K562 (cell line): ENCODE results near the gene ATAD3C. TPM values are rescaled to one million over a fixed set of nuclear protein-coding genes. Genes with fewer than 3 reads are reported as not detected.
A peak's percentile ranks its signal among the peaks of the same experiment; 100 is the strongest.

Source experiments
- CBX3 ChIP-seq, 2 experiments: IDR thresholded peaks; 1 replicate in 1 of 2; 2 replicates in 1 of 2; pipeline ENCODE4 v1.6.1; 2012; ENCODE audit warnings: inconsistent platforms in 2 of 2, low read length in 2 of 2, borderline replicate concordance in 1 of 2, control low read depth in 1 of 2
- DPF2 ChIP-seq: fragments of 450-650 bp; IDR thresholded peaks from 2 replicates; pipeline ENCODE4 v1.6.1; 2016
- ETS2 ChIP-seq: IDR thresholded peaks from 2 replicates; pipeline ENCODE4 v1.6.1; 2016; ENCODE audit warnings: borderline replicate concordance, missing genetic modification characterization, mild to moderate bottlenecking, moderate library complexity, missing compliant biosample characterization; ENCODE audit not compliant: poor library complexity, severe bottlenecking
- GABPB2 ChIP-seq: fragments of 250-450 bp; sonication (Bioruptor Pico); conservative IDR thresholded peaks from 2 replicates; pipeline ENCODE4 v1.5.1; 2021; ENCODE audit warnings: mild to moderate bottlenecking
- HDAC8 ChIP-seq: fragments of 450-650 bp; IDR thresholded peaks from 2 replicates; pipeline ENCODE4 v1.6.1; 2016; ENCODE audit warnings: mild to moderate bottlenecking, missing genetic modification characterization, moderate library complexity, missing compliant biosample characterization
- KAT7 ChIP-seq: sonication (generic); formaldehyde crosslinking; IDR thresholded peaks from 2 replicates; pipeline ENCODE4 v1.8.0; 2022; ENCODE audit warnings: missing genetic modification reagents, mild to moderate bottlenecking, borderline replicate concordance
- KDM2B ChIP-seq: fragments of 250-450 bp; sonication (Bioruptor Pico); IDR thresholded peaks from 2 replicates; pipeline ENCODE4 v1.8.0; 2021; ENCODE audit warnings: mild to moderate bottlenecking, moderate library complexity
- KLF13 ChIP-seq: fragments of 450-650 bp; IDR thresholded peaks from 2 replicates; pipeline ENCODE4 v1.6.1; 2016; ENCODE audit warnings: missing genetic modification characterization, low read depth, mild to moderate bottlenecking, missing compliant biosample characterization, moderate library complexity, borderline replicate concordance
- MAZ ChIP-seq, 2 experiments: fragments of 450-650 bp in 1 of 2; sonication (generic) in 1 of 2; formaldehyde crosslinking; IDR thresholded peaks in 1 of 2; conservative IDR thresholded peaks in 1 of 2; 2 replicates each; pipeline versions ENCODE4 v1.4.0 to v1.5.0; 2020; ENCODE audit warnings: mild to moderate bottlenecking in 1 of 2, missing genetic modification reagents in 1 of 2
- STAG1 ChIP-seq: sonication (generic); formaldehyde crosslinking; IDR thresholded peaks from 2 replicates; pipeline ENCODE4 v1.5.0; 2020; ENCODE audit warnings: missing genetic modification reagents, borderline replicate concordance
- TCF3 ChIP-seq: sonication (generic); formaldehyde crosslinking; IDR thresholded peaks from 2 replicates; pipeline ENCODE4 v1.4.0; 2020; ENCODE audit warnings: mild to moderate bottlenecking, missing genetic modification reagents
- TEAD4 ChIP-seq, 2 experiments: sonication (generic) in 1 of 2; formaldehyde crosslinking in 1 of 2; IDR thresholded peaks; 2 replicates each; pipeline versions ENCODE4 v1.6.1 to v1.8.0; 2012 to 2022; ENCODE audit warnings: borderline replicate concordance in 1 of 2, inconsistent platforms in 1 of 2, low read length in 1 of 2, mild to moderate bottlenecking in 1 of 2, missing genetic modification reagents in 1 of 2
- ZNF696 ChIP-seq: fragments of 250-450 bp; sonication (Bioruptor Pico); conservative IDR thresholded peaks from 2 replicates; pipeline ENCODE4 v1.4.0; 2020; ENCODE audit warnings: mild to moderate bottlenecking, moderate library complexity
- ZNF717 ChIP-seq: fragments of 250-450 bp; sonication (Bioruptor Pico); IDR thresholded peaks from 2 replicates; pipeline ENCODE4 v1.5.0; 2021
- polyA plus RNA-seq, 8 experiments: library from polyadenylated mRNA; depleted of rRNA in 4 of 8; stranded (reverse) in 5 of 8; unstranded in 3 of 8; fragments of >200 nt; fragmentation: Nextera tagmentation in 2 of 8; fragmentation: Illumina TruSeq in 1 of 8; extraction: Ambion mirVana in 2 of 8; extraction: Trizol in 1 of 8; gene quantifications; 2 replicates each; pipeline versions ENCODE4 v1.2.1 to v1.2.3, GENCODE V29; 2011 to 2014; ENCODE audit warnings: inconsistent platforms in 1 of 8, missing spikeins in 1 of 8
- total RNA-seq, 7 experiments: library from RNA; depleted of rRNA in 6 of 7; stranded (reverse); fragments of >200 nt in 6 of 7; fragmentation: Illumina TruSeq in 2 of 7; extraction: Trizol in 2 of 7; gene quantifications; 2 replicates each; pipeline versions ENCODE4 v1.2.1 to v1.2.3, GENCODE V29; 2011 to 2021; ENCODE audit warnings: low replicate concordance in 1 of 7
- TF ChIP-seq, protein P1 (sequence below), 2 experiments: IDR thresholded peaks; 2 replicates each; pipeline ENCODE4 v1.6.1; 2012; ENCODE audit warnings: improper control_type of control experiment in 2 of 2, low read depth in 2 of 2, low read length in 2 of 2, borderline replicate concordance in 1 of 2
- TF ChIP-seq, protein P2 (sequence below), 2 experiments: fragments of 450-650 bp in 1 of 2; sonication (generic) in 1 of 2; formaldehyde crosslinking in 1 of 2; IDR thresholded peaks in 1 of 2; conservative IDR thresholded peaks in 1 of 2; 2 replicates each; pipeline versions ENCODE4 v1.6.1 to v1.8.1; 2016 to 2023; ENCODE audit warnings: mild to moderate bottlenecking in 2 of 2, moderate library complexity in 2 of 2, inconsistent platforms in 1 of 2, missing genetic modification reagents in 1 of 2
- TF ChIP-seq, protein P3 (sequence below): fragments of 450-650 bp; IDR thresholded peaks from one replicate; pipeline ENCODE4 v1.6.1; 2018; ENCODE audit warnings: mild to moderate bottlenecking, moderate library complexity; ENCODE audit not compliant: partially characterized antibody
- TF ChIP-seq, protein P4 (sequence below): IDR thresholded peaks from 2 replicates; pipeline ENCODE4 v1.6.1; 2011; ENCODE audit not compliant: insufficient read length; ENCODE audit errors: extremely low read depth
- TF ChIP-seq, protein P5 (sequence below): fragments of 450-650 bp; IDR thresholded peaks from 2 replicates; pipeline ENCODE4 v1.6.1; 2016; ENCODE audit warnings: missing biosample characterization, missing genetic modification characterization

ATAD3C gene
- total and polyA plus RNA-seq, 9 of the 15 experiments (the other 6 are each of a cell fraction or from before 2014, with no cell fraction given), result 0.03 to 0.18 TPM; not detected in 7

DNA sequence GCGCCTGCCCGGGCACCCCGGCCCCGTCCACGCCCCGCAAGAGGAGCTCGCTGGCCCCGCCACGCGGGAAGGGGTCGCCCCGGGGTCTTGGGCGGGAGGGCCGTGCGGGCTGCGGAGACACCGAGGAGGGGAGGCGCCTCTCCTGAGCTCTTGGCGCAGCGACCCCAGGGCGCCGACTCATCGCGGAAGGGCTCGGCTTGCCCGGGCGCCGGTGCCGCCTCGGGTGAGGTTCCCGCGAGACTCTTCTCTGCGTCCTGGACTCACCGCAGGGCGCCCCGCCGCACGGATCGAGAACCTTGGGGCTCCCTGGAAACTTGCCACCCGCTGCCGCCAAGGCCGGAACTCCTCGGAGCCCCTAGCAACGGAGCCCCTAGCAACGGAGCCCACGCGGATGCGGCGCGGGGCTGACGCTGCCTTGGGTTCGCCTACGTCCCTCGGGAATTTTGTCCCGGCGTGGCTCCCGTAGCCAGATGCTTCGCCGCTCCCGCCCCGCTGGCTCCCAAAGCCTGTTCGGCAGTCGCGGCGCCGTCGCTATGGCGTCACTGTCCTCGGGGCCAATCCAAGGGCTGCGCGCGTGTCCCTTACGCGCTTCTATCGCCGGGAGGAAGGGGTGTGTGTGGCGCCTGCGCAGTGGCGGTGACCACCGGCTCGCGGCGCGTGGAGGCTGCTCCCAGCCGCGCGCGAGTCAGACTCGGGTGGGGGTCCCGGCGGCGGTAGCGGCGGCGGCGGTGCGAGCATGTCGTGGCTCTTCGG, 62.2 kb downstream of the ATAD3C start, which contains the start of gene ATAD3A (continued):
- TF ChIP-seq, protein P1, sequence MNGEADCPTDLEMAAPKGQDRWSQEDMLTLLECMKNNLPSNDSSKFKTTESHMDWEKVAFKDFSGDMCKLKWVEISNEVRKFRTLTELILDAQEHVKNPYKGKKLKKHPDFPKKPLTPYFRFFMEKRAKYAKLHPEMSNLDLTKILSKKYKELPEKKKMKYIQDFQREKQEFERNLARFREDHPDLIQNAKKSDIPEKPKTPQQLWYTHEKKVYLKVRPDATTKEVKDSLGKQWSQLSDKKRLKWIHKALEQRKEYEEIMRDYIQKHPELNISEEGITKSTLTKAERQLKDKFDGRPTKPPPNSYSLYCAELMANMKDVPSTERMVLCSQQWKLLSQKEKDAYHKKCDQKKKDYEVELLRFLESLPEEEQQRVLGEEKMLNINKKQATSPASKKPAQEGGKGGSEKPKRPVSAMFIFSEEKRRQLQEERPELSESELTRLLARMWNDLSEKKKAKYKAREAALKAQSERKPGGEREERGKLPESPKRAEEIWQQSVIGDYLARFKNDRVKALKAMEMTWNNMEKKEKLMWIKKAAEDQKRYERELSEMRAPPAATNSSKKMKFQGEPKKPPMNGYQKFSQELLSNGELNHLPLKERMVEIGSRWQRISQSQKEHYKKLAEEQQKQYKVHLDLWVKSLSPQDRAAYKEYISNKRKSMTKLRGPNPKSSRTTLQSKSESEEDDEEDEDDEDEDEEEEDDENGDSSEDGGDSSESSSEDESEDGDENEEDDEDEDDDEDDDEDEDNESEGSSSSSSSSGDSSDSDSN (IDR thresholded peaks at IDR 0.05; ENCODE audit: borderline replicate concordance in 1 of 2, low read depth in 2 of 2, low read length in 2 of 2), result peak; percentile 70 to 87; a peak in 2 of 4 replicates
- TF ChIP-seq KDM2B (CRISPR knock-in tag) (peak; percentile 63; the same call in 1 of the 2 replicates), ETS2 (tag) (no peak), ZNF696 (no peak), ZNF717 (CRISPR knock-in tag) (no peak), TCF3 (peak; percentile 42; the same call in 1 of the 2 replicates), CBX3 (IDR thresholded peaks at IDR 0.05; ENCODE audit: borderline replicate concordance in 1 of 2, low read length in 2 of 2) (peak in 1 of 2 experiments; percentile 65; a peak in 1 of 3 replicates), KAT7 (peak; percentile 91; the same call in 1 of the 2 replicates), STAG1 (no peak), DPF2 (no peak), GABPB2 (CRISPR knock-in tag) (no peak), MAZ (CRISPR knock-in tag; conservative IDR thresholded peaks at IDR 0.05 in 1 of 2, IDR thresholded peaks at IDR 0.05 in 1 of 2) (peak; percentile 94 to 96), HDAC8 (peak; percentile 19; the same call in 1 of the 2 replicates), TEAD4 (IDR thresholded peaks at IDR 0.05; ENCODE audit: low read length) (no peak), TEAD4 (CRISPR knock-in tag; IDR thresholded peaks at IDR 0.05; ENCODE audit: borderline replicate concordance) (no peak), KLF13 (tag) (peak; percentile 95)
- TF ChIP-seq, protein P2, sequence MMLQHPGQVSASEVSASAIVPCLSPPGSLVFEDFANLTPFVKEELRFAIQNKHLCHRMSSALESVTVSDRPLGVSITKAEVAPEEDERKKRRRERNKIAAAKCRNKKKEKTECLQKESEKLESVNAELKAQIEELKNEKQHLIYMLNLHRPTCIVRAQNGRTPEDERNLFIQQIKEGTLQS (IDR thresholded peaks at IDR 0.05), result peak; percentile 49
- TF ChIP-seq, protein P2 (CRISPR knock-in tag; conservative IDR thresholded peaks at IDR 0.05), result no peak; the same call in 1 of the 2 replicates
- TF ChIP-seq, protein P3, sequence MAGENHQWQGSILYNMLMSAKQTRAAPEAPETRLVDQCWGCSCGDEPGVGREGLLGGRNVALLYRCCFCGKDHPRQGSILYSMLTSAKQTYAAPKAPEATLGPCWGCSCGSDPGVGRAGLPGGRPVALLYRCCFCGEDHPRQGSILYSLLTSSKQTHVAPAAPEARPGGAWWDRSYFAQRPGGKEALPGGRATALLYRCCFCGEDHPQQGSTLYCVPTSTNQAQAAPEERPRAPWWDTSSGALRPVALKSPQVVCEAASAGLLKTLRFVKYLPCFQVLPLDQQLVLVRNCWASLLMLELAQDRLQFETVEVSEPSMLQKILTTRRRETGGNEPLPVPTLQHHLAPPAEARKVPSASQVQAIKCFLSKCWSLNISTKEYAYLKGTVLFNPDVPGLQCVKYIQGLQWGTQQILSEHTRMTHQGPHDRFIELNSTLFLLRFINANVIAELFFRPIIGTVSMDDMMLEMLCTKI, result no peak
- TF ChIP-seq, protein P4, sequence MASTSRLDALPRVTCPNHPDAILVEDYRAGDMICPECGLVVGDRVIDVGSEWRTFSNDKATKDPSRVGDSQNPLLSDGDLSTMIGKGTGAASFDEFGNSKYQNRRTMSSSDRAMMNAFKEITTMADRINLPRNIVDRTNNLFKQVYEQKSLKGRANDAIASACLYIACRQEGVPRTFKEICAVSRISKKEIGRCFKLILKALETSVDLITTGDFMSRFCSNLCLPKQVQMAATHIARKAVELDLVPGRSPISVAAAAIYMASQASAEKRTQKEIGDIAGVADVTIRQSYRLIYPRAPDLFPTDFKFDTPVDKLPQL, result no peak
- TF ChIP-seq, protein P5, sequence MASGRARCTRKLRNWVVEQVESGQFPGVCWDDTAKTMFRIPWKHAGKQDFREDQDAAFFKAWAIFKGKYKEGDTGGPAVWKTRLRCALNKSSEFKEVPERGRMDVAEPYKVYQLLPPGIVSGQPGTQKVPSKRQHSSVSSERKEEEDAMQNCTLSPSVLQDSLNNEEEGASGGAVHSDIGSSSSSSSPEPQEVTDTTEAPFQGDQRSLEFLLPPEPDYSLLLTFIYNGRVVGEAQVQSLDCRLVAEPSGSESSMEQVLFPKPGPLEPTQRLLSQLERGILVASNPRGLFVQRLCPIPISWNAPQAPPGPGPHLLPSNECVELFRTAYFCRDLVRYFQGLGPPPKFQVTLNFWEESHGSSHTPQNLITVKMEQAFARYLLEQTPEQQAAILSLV (tag), result no peak
